ENCODE measurements around the gene LAMB4. TPM values are rescaled to one million over a fixed set of nuclear protein-coding genes. Genes with fewer than 3 reads are reported as not detected.

LAMB4 gene
- total RNA-seq, 1 donor: 0.45 TPM

DNA sequence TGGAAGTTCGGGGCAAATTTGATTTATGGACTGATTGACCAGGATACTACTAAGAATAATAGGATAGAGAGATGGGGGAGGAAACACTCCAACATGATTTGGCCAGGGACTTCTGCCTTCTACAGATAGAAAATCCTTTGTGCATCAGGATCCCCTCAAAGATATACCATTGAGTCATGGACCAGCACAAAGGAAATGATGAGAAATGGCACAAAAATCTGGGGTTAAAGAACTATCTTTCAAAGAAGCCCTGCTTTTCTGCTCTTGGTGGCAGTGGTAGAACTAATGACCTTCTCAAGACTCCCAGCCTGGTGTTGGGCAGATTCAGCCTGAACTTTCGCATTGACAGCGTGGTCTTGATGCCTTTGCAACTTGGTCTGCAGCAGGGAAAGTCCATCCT, 99.6 kb downstream of the LAMB4 start:
- DNase-seq (ENCODE audit: low read depth): no peak
- TF ChIP-seq, protein P1, sequence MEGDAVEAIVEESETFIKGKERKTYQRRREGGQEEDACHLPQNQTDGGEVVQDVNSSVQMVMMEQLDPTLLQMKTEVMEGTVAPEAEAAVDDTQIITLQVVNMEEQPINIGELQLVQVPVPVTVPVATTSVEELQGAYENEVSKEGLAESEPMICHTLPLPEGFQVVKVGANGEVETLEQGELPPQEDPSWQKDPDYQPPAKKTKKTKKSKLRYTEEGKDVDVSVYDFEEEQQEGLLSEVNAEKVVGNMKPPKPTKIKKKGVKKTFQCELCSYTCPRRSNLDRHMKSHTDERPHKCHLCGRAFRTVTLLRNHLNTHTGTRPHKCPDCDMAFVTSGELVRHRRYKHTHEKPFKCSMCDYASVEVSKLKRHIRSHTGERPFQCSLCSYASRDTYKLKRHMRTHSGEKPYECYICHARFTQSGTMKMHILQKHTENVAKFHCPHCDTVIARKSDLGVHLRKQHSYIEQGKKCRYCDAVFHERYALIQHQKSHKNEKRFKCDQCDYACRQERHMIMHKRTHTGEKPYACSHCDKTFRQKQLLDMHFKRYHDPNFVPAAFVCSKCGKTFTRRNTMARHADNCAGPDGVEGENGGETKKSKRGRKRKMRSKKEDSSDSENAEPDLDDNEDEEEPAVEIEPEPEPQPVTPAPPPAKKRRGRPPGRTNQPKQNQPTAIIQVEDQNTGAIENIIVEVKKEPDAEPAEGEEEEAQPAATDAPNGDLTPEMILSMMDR (IDR thresholded peaks at IDR 0.05; ENCODE audit: insufficient read depth, low read length): no peak
- H3K4me3 ChIP-seq (ENCODE audit: low read depth, low read length): no peak overlapping the region

DNA sequence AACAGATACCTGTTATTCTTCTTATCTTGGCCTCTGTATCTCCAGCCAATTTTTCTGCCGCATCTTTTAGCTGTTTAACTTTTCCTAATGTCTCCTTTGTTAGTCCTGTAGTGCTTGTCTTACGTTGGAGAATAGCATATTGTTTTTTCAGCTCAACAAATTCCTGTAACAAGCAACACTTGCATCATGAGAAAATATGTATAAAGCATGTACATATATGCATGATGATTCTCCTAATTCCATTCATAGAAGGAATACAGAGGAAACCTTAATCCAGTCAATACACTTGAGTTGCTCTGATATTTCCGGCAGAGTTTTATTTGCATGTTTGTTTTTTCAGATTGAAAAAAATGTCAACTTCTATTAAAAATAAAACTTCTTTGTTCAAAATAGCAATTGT, 101.1 kb downstream of the LAMB4 start:
- H3K4me3 ChIP-seq (ENCODE audit: low read depth, low read length): no peak overlapping the region
- DNase-seq (ENCODE audit: low read depth): no peak
- TF ChIP-seq, protein P1 (IDR thresholded peaks at IDR 0.05; ENCODE audit: insufficient read depth, low read length): no peak

DNA sequence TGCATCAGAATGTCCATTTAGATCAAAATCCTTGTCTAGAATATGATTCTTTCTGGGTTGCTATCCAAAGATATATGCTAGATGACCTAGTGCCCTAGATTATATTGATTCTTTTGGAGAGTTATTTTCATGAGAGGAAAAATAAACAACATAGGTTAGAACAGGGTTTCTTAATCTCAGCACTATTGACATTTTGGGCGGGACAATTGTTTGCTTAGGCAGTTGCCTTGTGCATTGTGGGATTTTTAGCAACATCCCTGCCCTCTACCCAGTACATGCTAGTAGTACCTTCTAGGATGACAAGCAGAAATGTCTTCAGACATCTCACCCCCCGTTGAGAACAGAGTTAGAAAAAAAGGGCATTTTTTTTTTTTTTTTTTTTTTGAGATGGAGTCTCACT, 102.0 kb downstream of the LAMB4 start:
- TF ChIP-seq, protein P1 (IDR thresholded peaks at IDR 0.05; ENCODE audit: insufficient read depth, low read length): no peak
- DNase-seq (ENCODE audit: low read depth): no peak
- H3K4me3 ChIP-seq (ENCODE audit: low read depth, low read length): no peak overlapping the region

DNA sequence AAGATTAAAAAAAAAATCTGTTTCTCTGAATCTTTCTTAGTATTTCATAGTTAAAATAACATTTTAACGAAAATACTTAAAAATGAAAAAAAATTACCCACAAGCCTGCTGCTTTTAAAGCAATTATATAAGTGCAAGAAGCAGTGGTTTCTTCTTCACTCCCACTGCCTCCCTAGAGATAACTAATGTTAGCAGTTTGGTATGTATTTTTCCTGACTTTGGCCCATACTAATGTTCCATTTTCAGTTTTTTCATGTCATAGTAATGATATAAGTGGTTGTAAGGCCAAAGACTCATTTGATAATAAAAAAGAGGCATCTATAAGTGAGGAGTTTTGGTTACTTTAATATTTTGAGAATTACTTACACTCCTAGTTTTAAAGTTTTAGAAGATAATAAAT, 102.9 kb downstream of the LAMB4 start:
- DNase-seq (ENCODE audit: low read depth): peak; percentile 31
- H3K4me3 ChIP-seq (ENCODE audit: low read depth, low read length): no peak overlapping the region
- TF ChIP-seq, protein P1 (IDR thresholded peaks at IDR 0.05; ENCODE audit: insufficient read depth, low read length): no peak

DNA sequence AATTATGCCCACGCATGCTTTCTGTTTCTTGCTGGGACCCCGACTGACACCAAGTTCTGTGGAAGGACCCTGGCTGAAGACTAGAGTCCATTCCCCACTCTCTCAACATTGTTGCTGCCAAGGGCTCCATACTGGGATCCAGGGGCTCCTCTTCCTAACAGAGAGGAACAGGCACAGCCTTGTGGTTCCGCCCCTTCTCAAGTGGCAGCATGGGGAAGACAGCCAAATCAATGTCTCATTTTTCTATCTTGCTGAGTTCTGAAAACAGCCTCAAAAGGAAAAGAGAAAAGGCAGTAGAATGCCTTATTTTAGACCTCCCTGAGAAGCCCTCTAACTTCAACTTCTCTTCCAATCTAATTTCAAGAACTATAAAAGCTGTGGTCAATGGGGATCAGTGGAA, 103.5 kb downstream of the LAMB4 start:
- H3K4me3 ChIP-seq (ENCODE audit: low read depth, low read length): no peak overlapping the region
- TF ChIP-seq, protein P1 (IDR thresholded peaks at IDR 0.05; ENCODE audit: insufficient read depth, low read length): no peak
- DNase-seq (ENCODE audit: low read depth): peak; percentile 22

DNA sequence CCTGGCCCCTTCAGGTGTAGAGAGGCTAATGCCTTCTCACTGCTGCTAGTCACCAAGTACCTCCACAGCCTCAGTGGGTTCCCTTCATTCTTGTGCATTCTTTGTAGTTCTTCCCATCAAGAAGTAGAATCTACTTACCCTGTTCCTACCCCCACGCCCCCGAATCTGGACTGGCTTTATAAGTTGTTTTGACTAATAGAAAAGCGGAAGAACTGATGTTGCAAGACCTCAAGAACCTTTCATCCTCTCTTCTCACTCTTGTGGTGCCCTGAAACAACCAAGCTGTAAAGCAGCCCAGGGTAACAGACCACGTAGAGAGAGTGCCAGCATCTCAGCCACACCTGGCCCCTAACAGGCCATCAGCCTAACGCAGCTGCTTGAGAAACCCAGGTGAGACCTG, 104.0 kb downstream of the LAMB4 start:
- no peak overlapping the region for H3K4me3 ChIP-seq (ENCODE audit: low read depth, low read length)
- DNase-seq (ENCODE audit: low read depth): no peak
- TF ChIP-seq, protein P1 (IDR thresholded peaks at IDR 0.05; ENCODE audit: insufficient read depth, low read length): no peak

DNA sequence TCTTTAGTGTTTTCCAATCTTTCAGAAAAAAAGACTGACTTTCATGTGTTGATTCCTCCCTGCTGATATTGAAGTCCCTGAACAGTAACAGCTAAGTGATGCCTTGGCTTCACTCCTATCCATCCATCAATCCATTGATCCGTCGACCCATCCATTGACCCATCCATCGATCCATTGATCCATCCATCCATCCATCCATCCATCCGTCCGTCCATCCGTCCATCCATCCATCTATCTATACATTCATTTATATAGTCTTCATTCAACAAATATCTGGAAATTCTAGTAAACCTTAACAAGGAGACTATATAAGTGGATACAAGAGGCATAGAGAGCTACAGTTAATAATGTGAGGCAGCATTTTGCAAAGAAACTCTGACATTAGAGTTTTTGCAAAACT, 105.6 kb downstream of the LAMB4 start:
- TF ChIP-seq, protein P1 (IDR thresholded peaks at IDR 0.05; ENCODE audit: insufficient read depth, low read length): no peak
- DNase-seq (ENCODE audit: low read depth): no peak
- H3K4me3 ChIP-seq (ENCODE audit: low read depth, low read length): no peak overlapping the region
